Measurements from ENCODE around the gene SHF. TPM values are rescaled to one million over a fixed set of nuclear protein-coding genes. Genes with fewer than 3 reads are reported as not detected.

Gene SHF
- total RNA-seq, 3 donors from 2014 or later: 17.5 to 30.5 (median 19.2) TPM

DNA sequence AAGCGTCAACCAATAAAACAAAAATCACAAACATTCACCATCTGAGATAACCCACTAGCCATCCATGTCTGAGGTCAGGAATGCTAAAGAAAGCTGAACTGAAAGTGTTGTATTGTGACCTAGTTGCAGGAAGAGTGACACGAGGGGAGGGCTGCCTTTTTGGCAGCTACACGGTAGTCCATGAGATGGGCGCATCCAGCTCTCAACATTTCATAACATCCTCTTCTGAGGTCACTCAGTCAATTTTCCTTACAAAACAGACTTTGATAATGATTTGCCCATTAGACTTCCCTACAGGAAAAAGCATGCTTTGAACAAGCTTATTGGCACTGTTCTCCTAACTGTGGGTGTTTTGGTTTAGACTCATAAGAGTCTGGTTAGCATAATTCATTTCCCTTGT is 15.4 kb upstream of the SHF start:
- DNase-seq (no peak), ATAC-seq (no peak)
- Mint-ChIP-seq H3K4me3 (no peak overlapping the region), H3K9me3 (no peaks in the 10 kb centered on the region), H3K36me3 (ENCODE audit: insufficient read depth) (no peaks in the 10 kb centered on the region), H3K4me1 (ENCODE audit: low read depth) (peaks cover 16% of the 10 kb centered on the region), H3K27me3 (ENCODE audit: low read depth) (peaks cover 6% of the 10 kb centered on the region)

DNA sequence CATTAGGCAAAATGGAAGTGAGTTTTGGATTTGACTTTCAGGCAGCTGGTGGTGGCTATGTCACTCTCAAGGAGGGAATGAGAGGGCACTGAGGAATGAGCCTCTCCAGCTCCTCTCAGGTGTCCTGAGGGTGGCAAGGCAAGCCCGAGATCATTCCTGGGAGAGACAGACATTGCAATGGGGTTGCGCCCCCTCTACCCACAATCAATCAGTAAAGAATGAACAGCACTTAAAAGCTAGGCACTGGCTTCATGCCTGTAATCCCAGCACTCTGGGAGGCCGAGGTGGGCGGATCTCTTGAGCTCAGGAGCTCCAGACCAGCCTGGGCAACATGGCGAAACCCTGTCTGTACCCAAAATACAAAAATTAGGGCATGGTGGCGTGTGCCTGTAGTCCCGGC is 14.1 kb upstream of the SHF start:
- peaks cover 20% of the 10 kb centered on the region for H3K4me1 Mint-ChIP-seq (ENCODE audit: low read depth)
- ATAC-seq: no peak
- H3K27me3 Mint-ChIP-seq (ENCODE audit: low read depth): peaks cover 3% of the 10 kb centered on the region
- DNase-seq: no peak
- no peak overlapping the region for H3K4me3 Mint-ChIP-seq
- H3K9me3 Mint-ChIP-seq: no peaks in the 10 kb centered on the region
- H3K36me3 Mint-ChIP-seq (ENCODE audit: insufficient read depth): no peaks in the 10 kb centered on the region

DNA sequence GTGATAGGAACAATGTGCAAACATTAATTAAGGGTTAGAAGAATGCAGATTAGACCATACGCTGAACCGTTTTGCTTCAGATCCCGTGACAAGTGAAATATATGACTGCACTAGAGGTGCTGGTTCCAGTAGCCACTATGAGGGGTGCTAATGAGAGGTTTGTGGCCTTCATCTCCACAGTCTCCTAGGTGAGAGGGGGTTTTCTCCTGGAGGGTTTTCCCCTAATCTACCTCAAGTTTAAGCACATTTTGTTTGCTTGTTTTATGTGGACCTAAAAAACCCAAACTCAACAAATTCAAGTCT is 13.7 kb upstream of the SHF start:
- Mint-ChIP-seq H3K4me1 (ENCODE audit: low read depth) (peaks cover 20% of the 10 kb centered on the region), H3K9me3 (no peaks in the 10 kb centered on the region), H3K36me3 (ENCODE audit: insufficient read depth) (no peaks in the 10 kb centered on the region), H3K4me3 (no peak overlapping the region), H3K27me3 (ENCODE audit: low read depth) (no peaks in the 10 kb centered on the region)
- DNase-seq (no peak), ATAC-seq (no peak)

DNA sequence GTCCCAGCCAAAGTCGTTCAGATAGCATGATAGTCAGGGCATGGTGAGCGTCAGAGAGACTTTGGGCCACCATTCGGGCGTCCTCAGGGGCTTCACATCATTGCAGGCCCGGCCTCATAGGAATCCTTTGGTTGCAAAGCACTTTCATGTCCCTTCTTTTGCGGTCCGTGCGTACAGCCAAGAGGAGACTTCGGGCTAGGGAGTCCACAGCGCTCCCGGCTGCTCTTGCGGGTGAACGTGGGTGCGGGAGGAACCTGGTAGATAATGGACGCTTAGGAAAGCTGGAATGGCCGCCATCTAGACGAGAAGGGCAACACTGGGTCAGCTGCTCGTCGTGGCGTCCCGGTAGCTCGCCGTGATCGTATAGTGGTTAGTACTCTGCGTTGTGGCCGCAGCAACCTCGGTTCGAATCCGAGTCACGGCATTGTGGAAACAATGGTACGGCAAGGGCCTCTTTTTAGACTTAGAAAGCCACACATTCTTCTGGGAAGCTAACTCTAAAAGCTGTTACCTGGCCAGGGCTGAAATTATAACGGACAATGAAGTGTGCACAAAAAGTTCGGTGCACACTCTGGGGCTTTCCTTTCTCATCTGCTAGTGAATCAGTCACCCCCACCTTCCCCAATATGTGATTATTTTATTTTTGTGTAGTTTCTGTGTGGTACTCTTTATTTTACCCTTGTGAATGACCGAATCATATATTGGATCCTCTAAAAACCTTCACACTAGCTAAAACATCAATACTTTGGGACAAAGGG is 13.2 kb upstream of the SHF start:
- Mint-ChIP-seq H3K36me3 (ENCODE audit: insufficient read depth) (no peaks in the 10 kb centered on the region), H3K4me1 (ENCODE audit: low read depth) (peaks cover 20% of the 10 kb centered on the region), H3K27me3 (ENCODE audit: low read depth) (no peaks in the 10 kb centered on the region), H3K4me3 (no peak overlapping the region), H3K9me3 (no peaks in the 10 kb centered on the region)
- ATAC-seq (peak; percentile 16 to 28), DNase-seq (peak; percentile 60)

DNA sequence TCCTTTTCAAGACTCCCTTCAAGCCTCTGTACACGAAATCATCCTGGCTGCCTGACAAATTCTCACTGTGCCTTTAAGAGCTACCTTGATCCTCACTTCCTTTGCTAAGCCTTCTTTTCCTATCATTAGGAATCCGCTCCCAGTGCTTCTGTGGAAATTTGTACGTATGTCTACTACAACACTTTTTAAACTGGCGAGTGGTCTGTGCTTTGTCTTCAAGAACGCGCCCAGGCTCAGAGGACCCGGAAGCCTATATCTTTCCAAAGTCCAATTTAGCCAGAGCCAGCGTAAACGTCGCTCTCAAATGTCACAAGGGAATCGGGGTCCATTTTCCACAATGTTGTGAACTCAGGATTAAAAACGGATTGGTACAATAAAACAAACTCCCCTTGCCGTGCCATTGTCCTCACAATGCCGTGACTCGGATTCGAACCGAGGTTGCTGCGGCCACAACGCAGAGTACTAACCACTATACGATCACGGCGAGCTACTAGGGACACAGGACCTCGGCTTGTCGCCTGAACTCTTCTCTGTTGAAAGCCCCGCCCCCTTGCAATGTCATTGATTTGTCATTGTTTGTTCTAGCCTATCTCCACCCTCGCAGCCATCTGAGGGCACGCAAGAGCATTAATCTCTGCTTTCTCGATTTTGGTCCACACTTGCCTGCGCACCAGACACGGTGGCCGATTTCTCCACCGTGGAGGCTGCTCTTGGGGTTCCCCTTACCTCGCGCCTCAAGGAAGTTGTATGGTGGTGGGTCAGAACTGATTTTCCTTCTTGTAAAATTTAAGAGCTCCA is 12.4 kb upstream of the SHF start:
- Mint-ChIP-seq H3K4me1 (ENCODE audit: low read depth) (peaks cover 17% of the 10 kb centered on the region), H3K9me3 (no peaks in the 10 kb centered on the region), H3K4me3 (no peak overlapping the region), H3K36me3 (ENCODE audit: insufficient read depth) (no peaks in the 10 kb centered on the region), H3K27me3 (ENCODE audit: low read depth) (no peaks in the 10 kb centered on the region)
- ATAC-seq: peak; percentile 58 to 59
- peak; percentile 98 for DNase-seq

DNA sequence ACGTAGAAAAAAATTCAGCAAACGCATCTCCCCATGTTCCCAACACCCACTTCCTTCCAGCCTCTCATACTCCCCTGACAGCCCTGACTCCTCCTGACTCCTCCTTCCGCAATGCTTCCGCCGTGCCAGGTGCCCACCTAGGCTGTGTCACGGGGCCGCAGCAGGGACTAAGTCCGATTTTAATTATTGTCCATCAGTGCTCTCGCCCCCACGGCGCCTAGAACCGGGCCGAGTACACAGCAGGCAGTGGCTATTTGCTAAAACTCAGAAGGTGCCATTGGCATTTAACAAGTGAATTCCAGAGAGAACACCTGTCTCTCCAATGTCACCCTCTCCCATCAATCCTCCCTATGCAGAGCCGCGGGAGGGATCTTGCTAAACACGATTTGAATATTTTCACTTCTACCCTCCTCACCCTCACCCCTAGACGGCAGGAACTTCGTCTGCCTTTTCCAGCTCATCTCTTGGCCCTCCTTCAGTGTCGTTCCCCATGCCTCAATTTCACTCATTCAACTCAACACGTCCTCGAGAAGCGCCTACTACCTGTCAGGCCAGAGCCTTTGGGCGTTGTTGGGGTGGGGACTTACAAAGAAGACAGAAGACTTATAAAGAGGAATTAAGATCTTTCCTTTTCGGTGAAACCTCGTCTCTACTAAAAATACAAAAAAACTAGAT is 11.5 kb upstream of the SHF start:
- no peak for DNase-seq
- H3K9me3 Mint-ChIP-seq: no peaks in the 10 kb centered on the region
- H3K4me1 Mint-ChIP-seq (ENCODE audit: low read depth): peaks cover 13% of the 10 kb centered on the region
- H3K36me3 Mint-ChIP-seq (ENCODE audit: insufficient read depth): no peaks in the 10 kb centered on the region
- no peak overlapping the region for H3K4me3 Mint-ChIP-seq
- ATAC-seq: no peak
- no peaks in the 10 kb centered on the region for H3K27me3 Mint-ChIP-seq (ENCODE audit: low read depth)

DNA sequence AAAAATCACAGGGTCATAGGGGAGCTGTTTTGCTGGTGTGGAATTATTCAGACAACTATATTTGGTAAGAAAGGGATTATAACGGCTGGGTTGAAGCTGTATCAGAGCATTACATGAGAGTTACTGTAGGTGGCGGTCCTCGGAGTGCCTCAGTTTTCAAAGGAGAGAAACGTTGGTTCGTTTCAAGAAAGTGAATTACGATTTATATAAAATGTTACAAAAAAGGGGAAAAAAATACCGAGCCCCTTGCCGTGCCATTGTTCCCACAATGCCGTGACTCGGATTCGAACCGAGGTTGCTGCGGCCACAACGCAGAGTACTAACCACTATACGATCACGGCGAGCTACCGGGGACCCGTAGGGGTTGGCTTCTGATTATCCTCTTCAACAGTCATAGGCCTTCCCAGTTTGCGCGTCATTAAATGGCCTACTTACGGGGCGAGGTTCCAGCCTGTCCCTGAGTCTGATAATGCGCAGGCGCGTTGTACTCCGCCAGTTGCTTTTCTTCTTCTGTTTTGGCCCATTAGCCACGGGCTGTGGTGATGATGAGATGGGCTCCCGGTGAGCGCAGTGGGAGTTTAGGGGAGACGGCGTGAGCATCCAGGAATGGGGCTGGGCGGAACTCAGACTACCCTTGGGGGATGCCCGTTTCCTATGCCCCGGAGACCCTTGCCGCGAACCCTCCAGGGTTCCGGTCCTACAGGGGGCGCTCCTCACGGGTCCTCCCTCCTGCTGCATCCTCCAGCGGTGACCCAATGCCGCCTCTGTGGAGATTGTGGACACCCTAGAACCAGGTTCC is 10.8 kb upstream of the SHF start:
- H3K4me1 Mint-ChIP-seq (ENCODE audit: low read depth): peaks cover 13% of the 10 kb centered on the region
- H3K9me3 Mint-ChIP-seq: no peaks in the 10 kb centered on the region
- H3K27me3 Mint-ChIP-seq (ENCODE audit: low read depth): no peaks in the 10 kb centered on the region
- DNase-seq (peak; percentile 91), ATAC-seq (peak; percentile 69 to 75)
- H3K36me3 Mint-ChIP-seq (ENCODE audit: insufficient read depth): no peaks in the 10 kb centered on the region
- H3K4me3 Mint-ChIP-seq: no peak overlapping the region

DNA sequence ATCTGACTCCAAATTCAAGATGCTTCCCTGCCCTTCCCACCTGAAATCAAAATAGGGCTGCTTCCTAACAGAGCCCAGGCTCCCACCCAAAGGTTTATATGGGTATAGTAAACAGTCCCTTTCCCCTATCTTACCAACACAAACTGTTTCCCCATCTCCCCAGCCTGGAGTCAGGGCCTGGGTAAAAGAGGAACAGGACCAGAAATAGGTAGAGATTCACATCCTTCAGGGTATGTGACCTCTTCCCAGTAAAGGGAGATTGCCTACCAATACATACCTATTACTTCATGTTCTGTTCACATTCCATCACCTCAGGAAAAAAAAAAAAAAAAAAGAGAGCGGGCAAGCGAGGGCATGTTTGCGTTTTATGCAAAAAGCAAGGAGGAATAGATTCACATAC is 9.7 kb upstream of the SHF start:
- Mint-ChIP-seq H3K36me3 (ENCODE audit: insufficient read depth) (no peaks in the 10 kb centered on the region), H3K4me3 (peak overlapping the region; percentile 68), H3K4me1 (ENCODE audit: low read depth) (peaks cover 13% of the 10 kb centered on the region), H3K27me3 (ENCODE audit: low read depth) (peaks cover 3% of the 10 kb centered on the region), H3K9me3 (no peaks in the 10 kb centered on the region)
- ATAC-seq (no peak), DNase-seq (no peak)

DNA sequence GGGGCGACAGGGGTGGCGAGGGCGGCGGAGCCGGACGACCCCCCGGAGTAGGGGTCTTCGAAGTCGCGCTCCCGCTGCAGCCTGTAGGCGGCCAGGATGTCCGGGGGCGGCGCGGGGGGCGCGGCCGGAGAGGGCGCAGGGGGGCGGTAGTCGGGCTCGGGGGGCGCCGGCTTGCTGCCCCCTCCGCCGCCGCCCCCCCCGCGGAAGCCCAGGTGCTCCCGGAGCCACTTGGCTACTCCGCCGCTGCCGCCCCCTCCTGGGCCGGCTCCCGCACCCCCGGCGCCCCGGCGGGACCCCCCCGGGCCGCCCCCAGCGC is 230 bp downstream of the SHF start:
- no peaks in the 10 kb centered on the region for H3K36me3 Mint-ChIP-seq (ENCODE audit: insufficient read depth)
- peaks cover 5% of the 10 kb centered on the region for H3K27me3 Mint-ChIP-seq (ENCODE audit: low read depth)
- peak overlapping the region; percentile 91 for H3K4me3 Mint-ChIP-seq
- H3K9me3 Mint-ChIP-seq: no peaks in the 10 kb centered on the region
- ATAC-seq (peak in 1 of 2 donors; percentile 1), DNase-seq (no peak)
- peaks cover 36% of the 10 kb centered on the region for H3K4me1 Mint-ChIP-seq (ENCODE audit: low read depth)

DNA sequence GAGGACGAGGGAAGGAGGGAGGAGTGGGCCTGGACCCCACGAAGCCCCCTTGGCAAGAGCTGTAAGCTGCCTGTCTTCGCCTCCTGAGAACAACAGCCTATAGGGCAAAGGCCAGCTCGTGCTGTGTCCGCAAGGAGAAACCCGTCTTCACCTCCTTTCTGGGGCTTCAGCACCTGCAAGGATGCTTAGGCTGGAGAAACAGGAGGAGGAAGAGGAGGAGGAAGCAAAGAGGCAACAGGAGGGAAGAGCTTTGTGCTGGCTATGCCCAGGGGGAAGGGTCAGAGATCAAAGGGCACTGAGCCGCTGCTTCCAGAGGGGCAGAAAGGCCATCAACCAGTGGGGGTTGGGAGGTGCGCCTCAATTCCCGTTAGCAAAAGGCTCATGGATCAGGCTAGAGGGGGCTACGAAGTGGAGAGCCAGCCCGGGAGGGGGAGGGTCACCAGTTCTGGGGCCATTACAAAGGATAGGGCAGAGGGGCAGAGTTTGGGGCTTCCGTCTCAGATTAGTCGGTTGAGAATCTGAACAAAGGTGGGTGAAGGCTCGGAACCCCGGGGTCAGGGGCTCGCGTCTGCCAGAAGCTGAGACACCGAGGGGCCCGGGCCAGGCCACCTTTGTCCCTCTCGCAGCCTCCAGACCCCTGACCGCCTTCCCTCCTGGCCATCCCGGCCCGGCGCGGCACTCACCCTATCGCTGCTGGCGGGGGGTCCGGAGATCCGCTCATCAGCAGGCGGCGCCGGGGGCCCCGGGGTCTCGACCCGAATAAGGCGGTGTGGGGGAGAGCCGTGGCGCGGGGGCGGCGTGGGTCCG is 792 bp downstream of the SHF start:
- peaks cover 36% of the 10 kb centered on the region for H3K4me1 Mint-ChIP-seq (ENCODE audit: low read depth)
- H3K4me3 Mint-ChIP-seq: peak overlapping the region; percentile 91
- DNase-seq (no peak), ATAC-seq (no peak)
- H3K27me3 Mint-ChIP-seq (ENCODE audit: low read depth): peaks cover 5% of the 10 kb centered on the region
- peaks cover 2% of the 10 kb centered on the region for H3K36me3 Mint-ChIP-seq (ENCODE audit: insufficient read depth)
- no peaks in the 10 kb centered on the region for H3K9me3 Mint-ChIP-seq

DNA sequence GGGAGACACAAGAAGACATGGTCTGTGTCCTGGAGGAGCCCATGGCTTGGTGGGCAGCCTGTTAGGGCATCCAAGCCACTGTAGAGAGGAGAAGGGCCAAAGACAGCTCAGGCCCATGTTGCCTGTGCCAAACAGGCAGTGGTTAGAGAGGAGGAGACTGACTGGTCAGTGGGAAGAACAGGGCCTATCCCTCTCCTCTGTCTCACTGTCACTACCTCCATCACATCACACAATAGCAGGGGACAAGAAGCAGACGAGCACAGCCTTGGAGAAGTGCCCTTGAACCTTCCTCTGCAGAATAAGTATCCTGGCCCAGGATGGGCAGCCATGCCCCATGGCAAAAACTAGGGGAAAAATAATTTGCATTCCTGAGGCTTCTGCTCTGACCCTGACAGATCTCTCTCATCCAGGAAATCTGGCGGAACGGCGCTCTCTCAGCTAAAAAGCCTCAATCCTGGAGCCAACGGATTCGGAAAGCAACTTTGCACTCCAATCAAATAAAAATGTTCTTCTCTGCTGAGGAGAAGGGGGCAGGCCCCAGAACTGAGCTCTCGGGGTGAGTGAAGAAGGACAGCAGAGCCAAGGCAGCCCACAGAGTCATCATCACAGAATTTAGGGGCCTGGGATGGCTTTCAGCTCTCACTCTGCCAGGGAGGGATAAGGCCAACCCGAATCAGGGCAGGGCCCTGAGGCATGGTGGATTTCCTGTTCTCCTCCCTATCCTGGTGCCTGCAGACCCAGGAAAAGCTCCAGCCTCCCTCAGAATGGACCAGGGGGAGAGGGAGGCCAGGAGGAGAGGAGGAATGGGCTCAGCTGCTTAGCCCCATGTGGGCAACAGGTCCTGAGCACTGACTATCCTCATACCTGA is 1.6 kb downstream of the SHF start:
- peaks cover 5% of the 10 kb centered on the region for H3K27me3 Mint-ChIP-seq (ENCODE audit: low read depth)
- peaks cover 36% of the 10 kb centered on the region for H3K4me1 Mint-ChIP-seq (ENCODE audit: low read depth)
- no peak for DNase-seq
- ATAC-seq: no peak
- H3K36me3 Mint-ChIP-seq (ENCODE audit: insufficient read depth): peaks cover 4% of the 10 kb centered on the region
- no peaks in the 10 kb centered on the region for H3K9me3 Mint-ChIP-seq
- peak overlapping the region; percentile 91 for H3K4me3 Mint-ChIP-seq

DNA sequence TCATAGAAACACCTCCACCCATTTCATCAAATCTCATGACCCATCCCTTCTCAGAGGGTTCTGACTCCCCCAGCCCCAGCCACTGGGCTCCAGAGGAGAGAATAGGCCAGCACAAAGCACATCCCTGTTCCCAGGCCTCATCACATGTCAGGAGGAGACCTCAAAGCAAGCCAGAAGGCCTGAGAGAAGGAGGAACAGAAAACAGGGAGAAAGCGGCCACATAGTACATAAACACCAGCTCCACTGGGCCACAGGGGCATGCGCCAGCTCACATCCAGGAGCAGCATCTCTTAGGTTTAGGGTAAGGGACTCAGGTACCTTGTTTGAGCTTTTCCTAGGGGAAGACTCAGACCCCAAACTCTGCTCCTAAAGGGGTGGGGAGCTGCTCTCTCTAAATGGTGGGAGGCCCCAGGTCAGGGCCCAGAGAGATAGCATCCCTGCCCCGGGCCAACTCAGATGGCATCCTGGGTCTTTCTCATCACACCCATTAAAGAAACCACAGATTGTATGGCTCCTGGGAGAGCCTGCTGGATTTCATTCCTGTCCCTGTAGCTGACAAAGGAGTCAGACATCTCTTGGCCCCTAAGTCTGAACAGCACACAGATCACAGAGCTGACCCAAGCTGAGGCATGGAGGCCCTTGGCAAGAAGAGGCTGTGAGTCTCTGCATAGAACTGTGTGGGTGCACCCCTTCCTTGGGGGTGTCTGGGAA is 2.5 kb downstream of the SHF start:
- Mint-ChIP-seq H3K4me1 (ENCODE audit: low read depth) (peaks cover 39% of the 10 kb centered on the region), H3K9me3 (no peaks in the 10 kb centered on the region), H3K36me3 (ENCODE audit: insufficient read depth) (peaks cover 4% of the 10 kb centered on the region), H3K27me3 (ENCODE audit: low read depth) (peaks cover 5% of the 10 kb centered on the region), H3K4me3 (peak overlapping the region; percentile 91)
- ATAC-seq (no peak), DNase-seq (no peak)
